ENCODE results near the gene GMPR. TPM values are rescaled to one million over a fixed set of nuclear protein-coding genes. Genes with fewer than 3 reads are reported as not detected.

Gene GMPR
- polyA plus RNA-seq, 1 experiment = 8.6 TPM

GRCh38 chr6:16204653-16205376, 33.6 kb upstream of the GMPR start:
- DNase-seq (ENCODE audit: low read depth, low spot score) = no peak
- Histone ChIP-seq H3K27me3 (ENCODE audit: control insufficient read depth, insufficient read depth, low read length) (peaks cover 10% of the 10 kb centered on the region), H3K27ac (ENCODE audit: low read depth, low read length) (peak overlapping the region; percentile 43), H3K9me3 (ENCODE audit: control insufficient read depth, insufficient read depth, low read length) (no peaks in the 10 kb centered on the region), H3K4me3 (ENCODE audit: low read depth, low read length) (no peak overlapping the region)
- CTCF ChIA-PET = interaction anchor here (0.6 to 12.1 kb wide), 14 partner anchors 10 to 546 kb away, joined by 3 to 143 read pairs (median 4); partner anchors contain the start of gene MYLIP
- POLR2A ChIA-PET = interaction anchor here (0.8 to 1.1 kb wide), 2 partner anchors 67 to 76 kb away, joined by 3 to 4 read pairs; partner anchors contain the start of gene MYLIP
- no peak for TF ChIP-seq CTCF (IDR thresholded peaks at IDR 0.05; ENCODE audit: low read depth, low read length)

GRCh38 chr6:16205377-16206144, 32.8 kb upstream of the GMPR start:
- ChIA-PET CTCF (interaction anchor here (0.6 to 12.1 kb wide), 31 partner anchors 9 to 715 kb away, joined by 3 to 143 read pairs (median 4); partner anchors contain the start of gene MYLIP), POLR2A (interaction anchor here (0.8 to 1.1 kb wide), 2 partner anchors 68 to 77 kb away, joined by 3 to 4 read pairs; partner anchors contain the start of gene MYLIP)
- Histone ChIP-seq H3K27ac (ENCODE audit: low read depth, low read length) (peak overlapping the region; percentile 12), H3K4me3 (ENCODE audit: low read depth, low read length) (no peak overlapping the region), H3K9me3 (ENCODE audit: control insufficient read depth, insufficient read depth, low read length) (no peaks in the 10 kb centered on the region), H3K27me3 (ENCODE audit: control insufficient read depth, insufficient read depth, low read length) (peaks cover 3% of the 10 kb centered on the region)
- TF ChIP-seq CTCF (IDR thresholded peaks at IDR 0.05; ENCODE audit: low read depth, low read length) = no peak
- peak; percentile 71 for DNase-seq (ENCODE audit: low read depth, low spot score)

- POLR2A ChIA-PET = no interaction called here
- H3K4me3 ChIP-seq (ENCODE audit: low read depth, low read length) = no peak overlapping the region
Measured at GRCh38 chr6:16206595-16207037, 31.8 kb upstream of the GMPR start.

GRCh38 chr6:16208989-16209388, 29.4 kb upstream of the GMPR start:
- ChIA-PET CTCF (interaction anchor here (12.1 kb wide), 1 partner anchor 516 kb away, joined by 143 read pairs; no protein-coding TSS in a partner anchor), POLR2A (no interaction called here)
- no peak for TF ChIP-seq CTCF (IDR thresholded peaks at IDR 0.05; ENCODE audit: low read depth, low read length)
- no peaks in the 10 kb centered on the region for H3K9me3 ChIP-seq (ENCODE audit: control insufficient read depth, insufficient read depth, low read length)
- H3K27me3 ChIP-seq (ENCODE audit: control insufficient read depth, insufficient read depth, low read length) = no peaks in the 10 kb centered on the region
- DNase-seq (ENCODE audit: low read depth, low spot score) = no peak
- no peak overlapping the region for H3K4me3 ChIP-seq (ENCODE audit: low read depth, low read length)
- no peak overlapping the region for H3K27ac ChIP-seq (ENCODE audit: low read depth, low read length)

More at GRCh38 chr6:16206595-16207037, 31.8 kb upstream of the GMPR start:
- TF ChIP-seq CTCF (IDR thresholded peaks at IDR 0.05; ENCODE audit: low read depth, low read length) = peak; percentile 96
- CTCF ChIA-PET = interaction anchor here (0.7 to 12.1 kb wide), 15 partner anchors 9 to 546 kb away, joined by 3 to 143 read pairs (median 4); no protein-coding TSS in a partner anchor
- H3K27me3 ChIP-seq (ENCODE audit: control insufficient read depth, insufficient read depth, low read length) = no peaks in the 10 kb centered on the region
- no peak overlapping the region for H3K27ac ChIP-seq (ENCODE audit: low read depth, low read length)
- no peaks in the 10 kb centered on the region for H3K9me3 ChIP-seq (ENCODE audit: control insufficient read depth, insufficient read depth, low read length)
- peak; percentile 55 for DNase-seq (ENCODE audit: low read depth, low spot score)
